Neural crest cell (in vitro differentiated cells): ENCODE measurements around the gene ANKRD45. TPM values are rescaled to one million over a fixed set of nuclear protein-coding genes. Genes with fewer than 3 reads are reported as not detected.

ENCODE experiments used
- DNase-seq: peaks from one replicate; pipeline ENCODE4 v3.0.0; 2021; ENCODE audit warnings: low read depth, mixed read lengths, low spot score
- H3K27ac Mint-ChIP-seq: one replicate; pipeline ENCODE4 v1.8.0; 2021; ENCODE audit warnings: mild to moderate bottlenecking, mixed read lengths; ENCODE audit not compliant: unreplicated experiment
- H3K27me3 Mint-ChIP-seq: 2 replicates; pipeline ENCODE4 v1.8.0; 2021; ENCODE audit warnings: low read depth, mild to moderate bottlenecking, mixed read lengths
- H3K36me3 Mint-ChIP-seq: 2 replicates; pipeline ENCODE4 v1.8.0; 2021; ENCODE audit warnings: low read depth, mild to moderate bottlenecking, mixed read lengths
- H3K4me1 Mint-ChIP-seq: 2 replicates; pipeline ENCODE4 v1.8.0; 2021; ENCODE audit warnings: mixed read lengths
- H3K4me3 Mint-ChIP-seq: one replicate; pipeline ENCODE4 v1.8.0; 2021; ENCODE audit warnings: mild to moderate bottlenecking, mixed read lengths
- H3K9me3 Mint-ChIP-seq: 2 replicates; pipeline ENCODE4 v1.8.0; 2021; ENCODE audit warnings: mixed read lengths
- total RNA-seq: library from RNA; stranded (reverse); gene quantifications from 2 replicates; pipeline ENCODE4 v1.2.1, GENCODE V29; 2021
- TF ChIP-seq, protein P1 (sequence below): fragments of 200-600 bp; sonication (generic); conservative IDR thresholded peaks from 2 replicates; pipeline ENCODE4 v1.5.0; 2021; ENCODE audit warnings: antibody characterized with exemption, mild to moderate bottlenecking

ANKRD45 gene
- total RNA-seq, 1 donor from 2014 or later: 3.2 TPM

DNA sequence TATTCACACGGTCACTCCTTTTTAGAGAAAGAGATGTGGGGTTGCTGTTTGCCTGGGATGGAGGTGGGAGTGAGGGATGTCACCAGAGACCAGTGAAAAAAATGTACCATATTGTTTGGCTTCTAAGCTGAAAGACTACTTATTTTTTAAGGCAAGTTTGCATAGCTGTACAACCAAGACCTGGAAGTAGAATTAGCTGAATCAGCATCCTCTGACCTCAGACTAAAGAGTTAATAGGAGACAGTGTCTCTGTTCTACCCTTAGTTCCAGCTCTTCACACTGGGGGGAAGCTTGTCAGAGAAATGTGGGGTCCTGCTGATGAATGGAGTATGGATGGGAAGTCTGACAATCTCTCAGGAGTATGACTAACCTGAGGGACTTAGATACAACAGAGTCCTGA is 108.4 kb downstream of the ANKRD45 start:
- Mint-ChIP-seq H3K9me3 (peaks cover 18% of the 10 kb centered on the region), H3K27ac (no peak overlapping the region)

DNA sequence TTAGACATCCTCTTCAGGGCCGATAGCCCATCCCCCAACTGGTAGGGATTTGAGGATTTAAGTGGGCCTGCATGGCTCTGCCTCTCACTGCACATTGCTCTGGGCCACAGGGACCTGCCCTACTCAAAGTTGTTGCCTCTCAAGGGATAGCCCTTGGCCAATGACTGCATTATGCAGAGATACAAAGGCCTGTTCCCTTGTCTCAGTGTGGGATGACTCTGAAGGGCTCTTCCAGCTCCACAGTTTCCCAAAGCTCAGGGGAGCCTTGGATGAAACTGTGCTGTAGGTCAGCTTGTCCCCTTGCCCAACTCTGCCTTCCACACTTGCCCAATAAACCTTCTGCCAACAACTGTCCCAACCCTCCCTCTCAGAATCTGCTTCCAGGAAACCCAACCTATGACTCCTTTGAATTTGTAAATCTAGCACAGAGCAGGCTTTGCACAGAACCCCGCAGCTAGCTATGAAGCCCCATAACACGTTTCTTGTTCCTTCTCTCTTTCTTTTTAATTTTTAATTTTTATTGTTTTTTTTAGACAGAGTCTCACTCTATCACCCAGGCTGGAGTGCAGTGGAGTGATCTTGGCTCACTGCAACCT is 109.3 kb downstream of the ANKRD45 start:
- Mint-ChIP-seq H3K4me3 (no peak overlapping the region), H3K9me3 (peaks cover 14% of the 10 kb centered on the region), H3K4me1 (no peaks in the 10 kb centered on the region), H3K36me3 (no peaks in the 10 kb centered on the region), H3K27me3 (no peaks in the 10 kb centered on the region), H3K27ac (no peak overlapping the region)
- TF ChIP-seq, protein P1, sequence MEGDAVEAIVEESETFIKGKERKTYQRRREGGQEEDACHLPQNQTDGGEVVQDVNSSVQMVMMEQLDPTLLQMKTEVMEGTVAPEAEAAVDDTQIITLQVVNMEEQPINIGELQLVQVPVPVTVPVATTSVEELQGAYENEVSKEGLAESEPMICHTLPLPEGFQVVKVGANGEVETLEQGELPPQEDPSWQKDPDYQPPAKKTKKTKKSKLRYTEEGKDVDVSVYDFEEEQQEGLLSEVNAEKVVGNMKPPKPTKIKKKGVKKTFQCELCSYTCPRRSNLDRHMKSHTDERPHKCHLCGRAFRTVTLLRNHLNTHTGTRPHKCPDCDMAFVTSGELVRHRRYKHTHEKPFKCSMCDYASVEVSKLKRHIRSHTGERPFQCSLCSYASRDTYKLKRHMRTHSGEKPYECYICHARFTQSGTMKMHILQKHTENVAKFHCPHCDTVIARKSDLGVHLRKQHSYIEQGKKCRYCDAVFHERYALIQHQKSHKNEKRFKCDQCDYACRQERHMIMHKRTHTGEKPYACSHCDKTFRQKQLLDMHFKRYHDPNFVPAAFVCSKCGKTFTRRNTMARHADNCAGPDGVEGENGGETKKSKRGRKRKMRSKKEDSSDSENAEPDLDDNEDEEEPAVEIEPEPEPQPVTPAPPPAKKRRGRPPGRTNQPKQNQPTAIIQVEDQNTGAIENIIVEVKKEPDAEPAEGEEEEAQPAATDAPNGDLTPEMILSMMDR: no peak
- DNase-seq: no peak

More for the DNA sequence above, 108.4 kb downstream of the ANKRD45 start:
- TF ChIP-seq, protein P1: no peak
- Mint-ChIP-seq H3K27me3 (no peaks in the 10 kb centered on the region), H3K4me1 (no peaks in the 10 kb centered on the region), H3K36me3 (no peaks in the 10 kb centered on the region), H3K4me3 (no peak overlapping the region)
- no peak for DNase-seq

Other genes with a start within 250 kb of the ANKRD45 start
- gene PRDX6, start 192.5 kb downstream of the ANKRD45 start, total RNA-seq: 230 and 234 TPM in 2 replicates
- gene SLC9C2, start 66.8 kb downstream of the ANKRD45 start, total RNA-seq: 0.12 TPM in 1 of 2 replicates, not detected in the other
- not detected in 2 replicates for gene TEX50, start 34.5 kb downstream of the ANKRD45 start, total RNA-seq
- gene KLHL20, start 45.1 kb upstream of the ANKRD45 start, total RNA-seq: 21.5 and 21.9 TPM in 2 replicates
- 33.8 and 34.0 TPM in 2 replicates for gene DARS2, start 154.8 kb upstream of the ANKRD45 start, total RNA-seq
- 24.3 and 24.8 TPM in 2 replicates for gene CENPL, start 155.0 kb upstream of the ANKRD45 start, total RNA-seq
- 479 and 498 TPM in 2 replicates for gene GAS5, start 198.1 kb upstream of the ANKRD45 start, total RNA-seq
- 15.7 and 18.3 TPM in 2 replicates for gene ZBTB37, start 198.5 kb upstream of the ANKRD45 start, total RNA-seq
- 0.18 TPM in 1 of 2 replicates, not detected in the other for gene SERPINC1, start 247.5 kb upstream of the ANKRD45 start, total RNA-seq